Stimulated activated CD4-positive, alpha-beta T cell treated with anti-CD3 and anti-CD28 coated beads, Interleukin-12 subunit alpha, Interleukin-12 subunit beta, amount 100 ng/mL, for 24 hours (primary cell): ENCODE data around the gene CIB2.

ENCODE experiments used
- DNase-seq, 2 experiments: peaks; one replicate each; pipeline ENCODE4 v3.0.0-alpha.2; 2020; ENCODE audit warnings: low read depth in 2 of 2

CIB2 gene

GRCh38 chr15:78149068-78149804 lies 18.0 kb upstream of the CIB2 start, which contains the start of gene IDH3A:
IDH3A (plus strand) TSS chr15:78149362; CDS start chr15:78149404, 42 bp downstream.
- DNase-seq = peak; percentile 99 to 100

- no peak for DNase-seq
Measured at GRCh38 chr15:78148392-78149067, 17.3 kb upstream of the CIB2 start.

- no peak for DNase-seq
Measured at GRCh38 chr15:78147566-78147965, 16.3 kb upstream of the CIB2 start.

GRCh38 chr15:78146425-78147154 lies 15.3 kb upstream of the CIB2 start:
- no peak for DNase-seq

DNA sequence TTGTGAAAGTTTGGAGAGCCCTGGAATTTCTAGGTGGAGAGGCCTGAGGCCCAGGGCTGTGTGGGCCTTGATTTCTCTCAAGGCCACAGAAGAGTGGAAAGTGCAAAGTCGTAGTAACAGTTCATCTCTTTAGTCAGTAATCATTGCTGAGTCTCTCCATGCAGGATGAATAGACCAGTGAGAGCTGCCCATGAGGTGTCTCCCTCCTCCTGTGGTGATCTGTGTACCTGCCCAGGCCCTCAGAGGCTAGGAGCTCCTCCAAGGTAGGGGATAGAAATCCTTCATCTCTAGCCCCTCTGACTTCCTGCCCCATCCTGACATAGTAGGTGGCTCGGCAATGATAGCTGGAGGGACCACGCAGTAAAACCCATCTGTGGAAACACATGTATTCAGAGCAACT lies 11.1 kb upstream of the CIB2 start:
- DNase-seq = no peak

GRCh38 chr15:78140292-78140691 lies 9.0 kb upstream of the CIB2 start:
- no peak for DNase-seq

DNA sequence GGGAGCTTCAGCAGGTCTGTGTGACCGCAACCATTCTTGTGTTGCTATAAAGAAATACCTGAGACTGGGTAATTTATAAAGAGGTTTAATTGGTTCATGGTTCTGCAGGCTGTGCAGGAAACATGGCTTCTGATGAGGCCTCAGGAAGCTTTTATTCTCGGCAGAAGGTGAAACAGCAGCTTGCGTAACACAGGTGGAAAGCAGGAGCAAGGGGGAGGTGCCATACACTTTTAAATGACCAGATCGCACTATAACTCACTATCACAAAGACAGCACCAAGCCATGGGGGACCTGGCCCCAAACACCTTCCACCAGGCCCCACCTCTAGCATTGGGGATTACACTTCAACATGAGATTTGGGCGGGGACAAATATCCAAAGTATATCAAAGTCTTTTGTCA lies 8.3 kb upstream of the CIB2 start:
- no peak for DNase-seq

GRCh38 chr15:78133801-78134200 lies 2.6 kb upstream of the CIB2 start:
- no peak for DNase-seq

DNA sequence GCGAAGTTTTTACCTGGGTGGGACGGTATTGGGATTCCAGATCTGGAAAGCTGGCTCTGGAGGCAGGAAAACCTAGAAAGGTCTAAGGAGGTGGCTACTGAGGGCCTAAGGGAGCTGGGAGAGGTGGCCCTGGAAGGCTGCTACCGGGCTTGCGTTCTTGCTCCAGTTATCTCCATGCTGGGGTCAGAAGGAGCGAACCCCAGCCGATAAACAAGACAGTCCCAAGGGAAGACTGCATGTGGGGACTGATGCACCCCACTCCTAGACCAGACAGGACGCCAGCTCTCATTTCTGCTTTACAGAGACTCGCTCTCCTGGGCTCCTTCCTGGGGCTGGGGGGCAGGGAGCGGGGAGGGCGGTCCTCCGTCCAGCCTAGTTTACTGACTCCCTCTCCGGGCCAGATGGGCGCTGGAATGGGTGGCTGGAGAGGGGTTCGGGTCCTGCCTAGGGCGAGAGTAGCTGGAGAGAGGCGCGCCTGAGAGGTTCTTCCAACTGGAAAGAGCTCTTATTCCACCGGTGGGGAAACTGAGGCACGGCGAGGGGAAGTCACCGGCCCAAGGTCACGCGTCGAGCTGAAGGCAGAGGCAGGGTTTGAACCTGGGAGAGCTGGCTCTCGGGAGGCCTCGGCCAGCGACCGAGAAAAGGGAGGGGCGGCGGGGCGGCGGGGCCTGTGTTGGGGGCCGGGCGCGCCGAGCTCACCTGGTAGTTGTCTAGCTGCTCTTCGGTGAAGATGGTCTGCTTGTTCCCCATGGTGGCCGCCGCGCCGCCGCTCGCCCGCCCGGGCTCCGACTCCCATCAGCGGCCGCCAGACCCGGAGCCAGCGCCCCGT lies 565 bp downstream of the CIB2 start:
- peak in 1 of 2 experiments; percentile 23 for DNase-seq

- no peak for DNase-seq
Measured at GRCh38 chr15:78129751-78130287, 1.4 kb downstream of the CIB2 start.

- DNase-seq = no peak
Measured at GRCh38 chr15:78129077-78129750, 2.0 kb downstream of the CIB2 start.

- DNase-seq = no peak
Measured at GRCh38 chr15:78127882-78128281, 3.4 kb downstream of the CIB2 start.

DNA sequence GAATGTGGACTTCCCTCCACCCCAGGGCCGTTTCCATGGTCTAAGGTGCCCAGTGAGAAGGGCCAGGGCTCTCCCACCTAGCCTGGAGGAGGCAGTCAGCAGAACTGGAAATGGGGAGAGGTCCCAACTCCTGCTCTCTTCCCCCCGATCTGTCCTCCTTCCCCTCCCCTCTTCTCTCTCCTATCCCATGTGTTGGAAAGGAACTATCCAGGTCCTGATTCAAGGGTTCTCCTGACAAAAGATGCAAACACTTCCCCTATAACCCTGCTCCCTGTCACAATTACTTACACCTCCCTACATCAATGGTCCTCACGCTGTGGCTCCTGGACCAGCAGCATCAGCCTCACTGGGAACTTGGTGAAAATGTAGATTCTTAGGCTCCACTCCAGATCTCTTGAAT lies 6.0 kb downstream of the CIB2 start:
- no peak for DNase-seq

- no peak for DNase-seq
Measured at GRCh38 chr15:78120523-78120922, 10.7 kb downstream of the CIB2 start.

- no peak for DNase-seq
Measured at GRCh38 chr15:78112551-78112950, 18.7 kb downstream of the CIB2 start.

DNA sequence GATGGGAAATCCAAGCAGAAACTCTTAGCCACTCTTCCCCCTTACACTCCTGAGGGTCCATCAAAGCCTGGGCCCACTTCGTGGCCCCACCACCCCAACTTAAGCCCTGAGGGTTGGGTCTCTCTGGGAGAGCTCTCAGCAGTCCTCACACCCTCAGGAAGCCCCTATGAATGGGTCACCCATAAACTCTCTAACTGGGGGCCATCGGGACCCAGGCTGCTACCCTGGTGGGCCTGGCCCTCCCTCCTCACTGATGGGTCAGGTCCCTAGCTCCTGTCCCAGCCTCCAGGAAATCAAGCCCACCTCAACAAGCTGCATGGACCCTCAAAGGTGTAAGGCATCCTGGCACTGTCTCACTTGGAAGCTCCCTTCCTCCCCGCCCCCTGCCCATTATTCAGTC lies 19.5 kb downstream of the CIB2 start:
- DNase-seq = no peak

DNA sequence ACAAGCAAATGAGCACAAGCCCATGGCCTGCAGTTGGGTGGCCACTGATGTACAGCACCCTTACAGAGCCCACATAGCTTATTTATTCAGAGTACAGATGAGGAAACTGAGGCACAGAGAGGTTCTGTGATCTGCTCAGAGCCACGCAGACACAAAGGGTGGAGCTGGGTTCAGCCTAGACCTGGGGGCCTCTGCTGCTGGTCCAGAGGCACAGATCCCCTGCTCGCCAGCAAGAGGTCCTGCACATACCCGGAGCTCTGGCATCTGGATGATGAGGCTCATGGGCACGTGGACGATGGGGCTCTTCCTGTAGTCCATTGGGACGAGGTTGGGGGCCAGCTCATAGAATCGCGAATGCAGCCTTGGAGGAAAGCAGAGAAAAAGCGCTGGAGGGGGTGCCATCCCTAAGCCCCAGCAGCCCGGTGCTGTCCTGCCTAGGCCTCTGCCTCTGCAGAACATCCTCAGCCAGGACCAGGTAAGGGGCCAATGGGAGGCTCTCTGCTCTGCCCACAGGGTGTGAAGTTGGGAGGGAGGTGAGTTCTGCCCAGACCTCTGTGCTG lies 20.2 kb downstream of the CIB2 start:
- no peak for DNase-seq

- no peak for DNase-seq
Measured at GRCh38 chr15:78110096-78110495, 21.1 kb downstream of the CIB2 start.

GRCh38 chr15:78109156-78109555 lies 22.1 kb downstream of the CIB2 start:
- DNase-seq = no peak

DNA sequence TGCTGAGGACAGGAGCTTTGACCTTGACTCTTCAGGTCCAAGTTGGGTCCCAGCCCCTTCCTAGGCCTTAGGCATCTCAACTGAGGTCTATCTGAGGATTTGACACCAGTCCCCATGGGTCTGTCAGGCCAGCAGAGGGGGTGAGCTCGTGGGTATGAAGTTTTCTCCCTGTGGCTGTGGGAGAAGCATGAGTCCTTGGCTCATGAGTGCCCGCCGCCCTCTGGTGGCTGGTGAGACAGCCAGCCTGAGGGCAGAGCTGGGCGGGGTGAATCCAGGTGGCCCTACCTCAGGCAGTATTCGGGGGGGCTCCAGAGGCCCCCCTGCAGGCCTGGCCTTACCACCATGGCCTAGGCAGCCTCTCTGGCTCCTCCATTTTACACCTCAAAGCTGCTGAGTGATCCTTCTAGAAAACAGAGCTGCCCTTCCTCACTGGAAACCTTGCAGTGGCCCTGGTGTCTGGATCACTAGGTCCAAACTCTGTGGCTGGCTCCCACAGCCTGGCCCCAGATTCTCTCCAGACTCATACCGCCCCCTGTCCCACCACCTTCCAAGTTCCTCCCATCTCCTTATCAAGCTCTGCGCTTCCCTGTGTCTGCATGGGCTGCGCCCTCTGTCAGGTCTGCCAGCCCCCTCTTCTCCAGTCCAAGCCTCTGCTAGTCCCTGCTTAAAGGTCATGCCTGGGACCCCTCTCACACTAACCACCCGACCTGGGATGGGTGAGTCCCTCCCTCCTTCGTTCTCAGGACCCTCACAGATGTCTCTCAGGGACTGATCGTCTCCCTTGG lies 22.8 kb downstream of the CIB2 start:
- peak; percentile 64 to 76 for DNase-seq
